Motor neuron (in vitro differentiated cells): ENCODE data around the gene STEAP4. TPM values are rescaled to one million over a fixed set of nuclear protein-coding genes. Genes with fewer than 3 reads are reported as not detected.

ENCODE experiments used
- ATAC-seq, 8 experiments: fragments of 200-7000 bp; cut with Tn5 transposase; replicated peaks in 6 of 8; 2 replicates each; pipeline ENCODE4 v1.8.0; 2021; ENCODE audit warnings: mild to moderate bottlenecking in 8 of 8, moderate library complexity in 8 of 8
- H3K27ac ChIP-seq, 2 donors: fragments of 250-450 bp; sonication (Bioruptor Pico); 2 replicates each; pipeline ENCODE4 v1.9.0; 2021; ENCODE audit warnings: antibody characterized with exemption in 2 of 2, mild to moderate bottlenecking in 2 of 2, moderate library complexity in 1 of 2
- H3K4me1 ChIP-seq, 2 donors: fragments of 250-450 bp; sonication (Bioruptor Pico); replicated peaks in 1 of 2; 2 replicates each; pipeline ENCODE4 v1.6.1; 2021; ENCODE audit warnings: antibody characterized with exemption in 2 of 2, mild to moderate bottlenecking in 2 of 2, moderate library complexity in 1 of 2
- H3K4me3 ChIP-seq, 5 donors: fragments of 250-450 bp; sonication (Bioruptor Pico); 2 replicates each; pipeline ENCODE4 v1.9.0; 2021; ENCODE audit warnings: antibody characterized with exemption in 5 of 5, mild to moderate bottlenecking in 5 of 5, moderate library complexity in 4 of 5
- WGBS, 10 experiments: fragments of 450-650 bp; shearing (Covaris generic); methylation state at CpG; one replicate each; pipeline ENCODE4 v1.0.0; 2022; 5-methylcytosine and 5-hydroxymethylcytosine counted together
- in situ Hi-C, 9 experiments: fragments of 400-800 bp; cut with MboI; loops; one replicate each; pipeline ENCODE4 v1.15.0; 2021; ENCODE audit warnings: low sequenced_read_pairs in 9 of 9, low pct_unique_long_range_greater_than_20kb in 2 of 9; ENCODE audit not compliant: unreplicated experiment in 9 of 9
- total RNA-seq, 8 experiments: library from RNA; unstranded; fragments of 300-600 nt; gene quantifications; 2 replicates each; pipeline versions ENCODE4 v1.2.3 to v1.2.4, GENCODE V29; 2022

The STEAP4 gene
- total RNA-seq, 8 experiments from 2014 or later = 0.04 to 0.33 (median 0.15) TPM

- 7 to 100% (median 68%) methylated on average over 1 to 7 of the region's 10 CpGs; no CpG with 5 or more reads in 2 of the 10 experiments for WGBS, 10 experiments
- ATAC-seq = no peak
- in situ Hi-C loops = no loop called here
- no peak overlapping the region for H3K27ac ChIP-seq
- no peak overlapping the region for H3K4me3 ChIP-seq
- peaks cover 0 to 4% of the 10 kb centered on the region in 2 donors for H3K4me1 ChIP-seq
Observed at GRCh38 chr7:88329532-88330463, 23.1 kb upstream of the STEAP4 start.

DNA sequence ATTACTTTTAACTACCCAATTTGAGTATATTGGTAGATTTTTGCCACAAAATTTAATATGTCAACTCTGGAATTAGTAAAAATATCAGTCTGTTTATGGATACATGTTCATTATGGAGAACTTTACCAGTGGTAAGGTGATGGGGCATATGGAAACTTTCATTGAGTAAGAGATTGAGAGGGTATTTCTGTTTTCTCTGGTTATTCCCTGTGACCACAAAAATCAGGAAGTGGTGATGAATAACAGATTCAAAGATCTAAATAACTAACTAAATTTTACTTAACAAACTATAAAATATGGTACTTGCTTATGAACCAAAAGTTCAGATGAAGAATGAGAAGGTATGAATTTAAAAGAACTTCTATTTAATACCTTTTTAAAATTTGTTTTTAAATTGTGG, 22.1 kb upstream of the STEAP4 start:
- Histone ChIP-seq H3K4me1 (no peaks in the 10 kb centered on the region), H3K27ac (no peak overlapping the region), H3K4me3 (no peak overlapping the region)
- no peak for ATAC-seq
- in situ Hi-C loops = no loop called here

DNA sequence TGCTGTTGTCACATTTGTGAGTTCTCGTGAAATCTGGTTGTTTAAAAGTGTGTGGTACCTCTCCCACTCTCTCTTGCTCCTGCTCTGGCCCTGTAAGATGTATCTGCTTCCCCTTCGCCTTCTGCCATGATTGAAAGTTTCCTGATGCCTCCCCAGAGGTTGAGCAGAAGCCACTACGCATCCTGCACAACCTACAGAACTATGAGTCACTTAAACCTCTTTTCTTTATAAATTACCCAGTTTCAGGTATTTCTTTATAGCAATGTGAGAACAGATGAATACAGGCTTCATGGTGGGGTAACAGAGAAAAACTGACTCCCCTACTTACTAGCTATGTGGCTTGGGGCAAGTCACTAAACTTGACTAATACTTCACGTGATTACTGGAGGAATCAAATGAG, 18.0 kb upstream of the STEAP4 start:
- in situ Hi-C loops = no loop called here

DNA sequence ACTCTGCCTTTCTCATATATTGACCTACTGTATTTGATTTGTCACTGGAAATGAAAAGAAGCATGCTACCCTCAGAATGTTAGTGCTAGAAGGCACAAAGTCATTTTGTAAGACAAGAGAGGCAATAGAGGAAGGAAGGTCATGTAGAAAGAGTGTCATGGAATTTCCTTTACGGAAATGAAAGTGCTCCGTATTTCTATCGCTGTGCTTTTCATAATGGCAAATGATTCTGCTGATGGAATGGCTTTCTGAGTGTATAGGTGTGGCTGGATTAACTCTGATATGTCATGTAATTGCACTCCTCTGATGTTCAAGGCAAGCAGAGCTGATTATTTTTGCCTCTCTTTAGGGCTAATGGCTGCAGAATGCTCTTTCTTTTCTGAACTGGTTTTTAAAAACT, 15.5 kb upstream of the STEAP4 start:
- H3K27ac ChIP-seq = no peak overlapping the region
- WGBS, 10 experiments = 76 to 100% (median 91%) methylated on average over 1 to 3 of the region's 3 CpGs; no CpG with 5 or more reads in 1 of the 10 experiments
- in situ Hi-C loops = no loop called here
- H3K4me3 ChIP-seq = no peak overlapping the region
- ATAC-seq = no peak
- H3K4me1 ChIP-seq = no peaks in the 10 kb centered on the region

More for the DNA sequence above, 18.0 kb upstream of the STEAP4 start:
- 23 to 100% (median 88%) methylated on average over 1 to 4 of the region's 4 CpGs for WGBS, 10 experiments
- H3K4me3 ChIP-seq = no peak overlapping the region
- ATAC-seq = no peak
- H3K27ac ChIP-seq = no peak overlapping the region
- H3K4me1 ChIP-seq = no peaks in the 10 kb centered on the region

DNA sequence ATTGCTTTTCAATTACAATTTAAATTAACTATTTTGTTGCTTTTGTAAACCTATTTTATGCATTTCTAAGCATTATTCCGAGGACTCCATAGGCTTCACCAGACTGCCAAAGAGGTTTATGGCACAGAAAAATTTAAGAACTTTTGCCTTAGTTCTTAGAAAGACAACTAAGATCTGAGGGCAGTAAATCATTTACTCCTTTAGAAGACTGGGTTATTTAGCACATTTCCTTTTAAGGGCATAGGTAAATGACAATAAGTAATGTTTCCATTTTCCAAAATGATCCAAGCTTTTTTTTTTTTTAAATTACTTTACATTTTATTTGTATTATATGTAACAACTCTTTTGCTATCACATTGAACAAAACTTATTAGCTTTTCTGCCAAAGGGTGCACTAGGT, 15.0 kb upstream of the STEAP4 start:
- no peak overlapping the region for H3K27ac ChIP-seq
- H3K4me3 ChIP-seq = no peak overlapping the region
- ATAC-seq = no peak
- no peaks in the 10 kb centered on the region for H3K4me1 ChIP-seq
- in situ Hi-C loops = no loop called here
- WGBS, 10 experiments = 0 to 78% (median 50%) methylated on average over 1 of the region's 1 CpG; no CpG with 5 or more reads in 1 of the 10 experiments

GRCh38 chr7:88318196-88318595, 11.5 kb upstream of the STEAP4 start:
- in situ Hi-C loops = no loop called here
- H3K27ac ChIP-seq = no peak overlapping the region
- no peaks in the 10 kb centered on the region for H3K4me1 ChIP-seq
- 11 to 95% (median 65%) methylated on average over 1 to 2 of the region's 2 CpGs; no CpG with 5 or more reads in 2 of the 10 experiments for WGBS, 10 experiments
- H3K4me3 ChIP-seq = no peak overlapping the region
- ATAC-seq = peak in 2 of 8 experiments; percentile 69 to 71

- Histone ChIP-seq H3K4me3 (no peak overlapping the region), H3K4me1 (no peaks in the 10 kb centered on the region), H3K27ac (no peak overlapping the region)
- WGBS, 10 experiments = 20 to 100% (median 100%) methylated on average over 1 of the region's 1 CpG; no CpG with 5 or more reads in 2 of the 10 experiments
- in situ Hi-C loops = no loop called here
- ATAC-seq = no peak
Observed at GRCh38 chr7:88317422-88317821, 10.7 kb upstream of the STEAP4 start.

GRCh38 chr7:88316456-88316855, 9.8 kb upstream of the STEAP4 start:
- Histone ChIP-seq H3K27ac (no peak overlapping the region), H3K4me3 (no peak overlapping the region), H3K4me1 (no peaks in the 10 kb centered on the region)
- WGBS, 10 experiments = 75 to 100% (median 100%) methylated on average over 1 of the region's 1 CpG; no CpG with 5 or more reads in 3 of the 10 experiments
- in situ Hi-C loops = no loop called here
- no peak for ATAC-seq

DNA sequence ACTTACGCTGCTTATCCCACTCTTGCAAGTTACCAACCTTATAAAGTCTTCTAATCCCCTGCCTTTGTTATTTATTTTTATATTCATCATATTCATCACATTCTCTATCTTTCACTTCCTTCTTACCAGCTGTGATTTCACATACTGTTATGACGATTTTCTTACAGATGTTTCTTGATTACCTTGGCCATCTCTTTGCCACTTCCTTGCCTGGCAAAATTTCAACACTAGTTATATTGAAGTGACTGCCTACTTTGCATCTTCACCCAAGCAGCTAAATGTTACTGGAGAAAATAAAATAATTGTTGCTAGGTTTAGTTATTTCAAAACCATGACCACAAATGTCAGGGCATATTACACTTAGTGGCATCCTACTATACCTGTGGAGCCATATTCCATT, 8.8 kb upstream of the STEAP4 start:
- WGBS, 10 experiments = 13 to 100% (median 75%) methylated on average over 1 to 2 of the region's 2 CpGs; no CpG with 5 or more reads in 1 of the 10 experiments
- no peak overlapping the region for H3K27ac ChIP-seq
- ATAC-seq = no peak
- no peak overlapping the region for H3K4me3 ChIP-seq
- in situ Hi-C loops = no loop called here
- no peaks in the 10 kb centered on the region for H3K4me1 ChIP-seq

- Histone ChIP-seq H3K4me1 (no peaks in the 10 kb centered on the region), H3K4me3 (no peak overlapping the region), H3K27ac (no peak overlapping the region)
- 12 to 90% (median 63%) methylated on average over 1 to 4 of the region's 4 CpGs for WGBS, 10 experiments
- in situ Hi-C loops = no loop called here
- ATAC-seq = no peak
Observed at GRCh38 chr7:88314061-88314491, 7.4 kb upstream of the STEAP4 start.

DNA sequence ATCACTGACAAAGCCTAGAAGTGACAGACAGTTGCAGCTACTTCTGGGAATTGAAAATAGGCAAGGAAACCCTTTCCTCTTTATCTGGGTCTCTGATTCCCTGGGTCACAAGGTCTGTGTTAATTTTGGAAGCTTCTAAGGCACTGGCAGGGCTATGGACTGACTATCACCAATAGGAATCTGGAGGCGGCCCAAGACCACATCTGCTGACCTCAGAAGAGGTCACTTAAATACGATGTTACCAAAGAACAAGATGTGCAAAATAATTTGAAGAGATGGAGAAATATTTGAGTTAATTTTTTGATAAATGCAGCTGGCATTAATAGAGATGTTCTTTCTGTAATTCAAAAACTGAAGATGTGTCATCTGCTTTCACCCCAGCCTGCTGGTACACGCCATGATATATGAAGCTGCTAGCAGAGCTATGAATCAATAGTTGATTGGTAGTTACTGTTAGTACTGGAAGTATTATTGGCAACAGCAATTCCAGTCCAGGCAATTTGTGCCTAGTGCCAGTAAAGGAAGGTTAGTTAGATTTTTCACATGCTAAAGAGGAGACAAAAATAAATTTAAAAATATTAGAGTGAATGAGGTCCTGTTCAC, 5.5 kb upstream of the STEAP4 start:
- 5 to 96% (median 50%) methylated on average over 1 to 3 of the region's 3 CpGs; no CpG with 5 or more reads in 3 of the 10 experiments for WGBS, 10 experiments
- Histone ChIP-seq H3K4me1 (no peaks in the 10 kb centered on the region), H3K4me3 (no peak overlapping the region), H3K27ac (no peak overlapping the region)
- peak in 1 of 8 experiments; percentile 54 for ATAC-seq
- in situ Hi-C loops = no loop called here

GRCh38 chr7:88311675-88312036, 5.0 kb upstream of the STEAP4 start:
- H3K27ac ChIP-seq = no peak overlapping the region
- in situ Hi-C loops = no loop called here
- WGBS, 10 experiments = 0 to 100% (median 100%) methylated on average over 1 of the region's 1 CpG; no CpG with 5 or more reads in 3 of the 10 experiments
- H3K4me3 ChIP-seq = no peak overlapping the region
- H3K4me1 ChIP-seq = no peaks in the 10 kb centered on the region
- ATAC-seq = no peak

DNA sequence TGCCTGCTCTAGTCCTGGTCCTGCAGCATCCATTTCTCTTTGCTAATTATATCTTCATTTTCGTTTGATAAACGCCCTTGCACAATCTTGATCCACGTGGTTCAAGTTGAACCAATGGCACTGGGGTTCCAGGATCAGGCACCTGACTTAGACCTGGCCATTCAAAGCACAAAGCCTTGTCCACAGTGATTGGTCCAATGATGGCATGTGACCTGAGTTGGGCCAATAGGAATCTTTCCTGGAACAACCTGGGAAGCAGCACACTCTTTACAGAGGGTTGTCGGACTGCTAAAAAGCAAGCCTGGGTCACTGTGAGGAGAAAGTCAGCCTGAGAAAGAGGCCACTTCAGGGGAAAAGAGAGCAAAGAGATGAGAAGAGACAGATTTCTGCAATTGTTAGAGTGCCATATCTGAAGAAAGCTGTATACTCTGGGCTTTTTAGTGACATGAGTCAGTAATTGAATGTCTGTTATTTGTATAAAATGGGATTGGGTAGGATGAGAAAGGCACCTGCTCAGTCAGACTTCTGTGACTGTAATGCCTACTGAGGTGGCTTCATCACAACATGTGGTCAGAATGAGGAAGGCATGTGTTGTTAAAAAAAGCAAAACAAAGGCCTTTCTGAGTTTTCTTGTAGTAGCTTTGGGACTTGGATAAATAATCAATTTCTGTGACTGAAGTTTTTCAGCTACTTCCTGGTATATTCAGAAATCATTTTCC, 4.4 kb upstream of the STEAP4 start:
- H3K4me1 ChIP-seq = no peaks in the 10 kb centered on the region
- no peak overlapping the region for H3K4me3 ChIP-seq
- 10 to 100% (median 68%) methylated on average over 1 to 4 of the region's 4 CpGs; no CpG with 5 or more reads in 2 of the 10 experiments for WGBS, 10 experiments
- H3K27ac ChIP-seq = no peak overlapping the region
- ATAC-seq = no peak
- in situ Hi-C loops = no loop called here
